GM12891 (cell line): ENCODE measurements around the gene TMEM61.

ENCODE experiments used
- PAX5 ChIP-seq: IDR thresholded peaks from 2 replicates; pipeline ENCODE4 v1.6.1; 2011; ENCODE audit warnings: low read length, moderate library complexity, mild to moderate bottlenecking; ENCODE audit not compliant: insufficient read depth, severe bottlenecking
- POLR2A ChIP-seq: IDR thresholded peaks from 2 replicates; pipeline ENCODE4 v1.6.1; 2011; ENCODE audit warnings: low read depth, low read length, control low read depth
- POU2F2 ChIP-seq: IDR thresholded peaks from 2 replicates; pipeline ENCODE4 v1.6.1; 2011; ENCODE audit warnings: low read depth, mild to moderate bottlenecking, control low read depth, low read length, moderate library complexity
- TAF1 ChIP-seq: IDR thresholded peaks from 2 replicates; pipeline ENCODE4 v1.6.1; 2011; ENCODE audit warnings: low read depth, low read length, control low read depth

DNA sequence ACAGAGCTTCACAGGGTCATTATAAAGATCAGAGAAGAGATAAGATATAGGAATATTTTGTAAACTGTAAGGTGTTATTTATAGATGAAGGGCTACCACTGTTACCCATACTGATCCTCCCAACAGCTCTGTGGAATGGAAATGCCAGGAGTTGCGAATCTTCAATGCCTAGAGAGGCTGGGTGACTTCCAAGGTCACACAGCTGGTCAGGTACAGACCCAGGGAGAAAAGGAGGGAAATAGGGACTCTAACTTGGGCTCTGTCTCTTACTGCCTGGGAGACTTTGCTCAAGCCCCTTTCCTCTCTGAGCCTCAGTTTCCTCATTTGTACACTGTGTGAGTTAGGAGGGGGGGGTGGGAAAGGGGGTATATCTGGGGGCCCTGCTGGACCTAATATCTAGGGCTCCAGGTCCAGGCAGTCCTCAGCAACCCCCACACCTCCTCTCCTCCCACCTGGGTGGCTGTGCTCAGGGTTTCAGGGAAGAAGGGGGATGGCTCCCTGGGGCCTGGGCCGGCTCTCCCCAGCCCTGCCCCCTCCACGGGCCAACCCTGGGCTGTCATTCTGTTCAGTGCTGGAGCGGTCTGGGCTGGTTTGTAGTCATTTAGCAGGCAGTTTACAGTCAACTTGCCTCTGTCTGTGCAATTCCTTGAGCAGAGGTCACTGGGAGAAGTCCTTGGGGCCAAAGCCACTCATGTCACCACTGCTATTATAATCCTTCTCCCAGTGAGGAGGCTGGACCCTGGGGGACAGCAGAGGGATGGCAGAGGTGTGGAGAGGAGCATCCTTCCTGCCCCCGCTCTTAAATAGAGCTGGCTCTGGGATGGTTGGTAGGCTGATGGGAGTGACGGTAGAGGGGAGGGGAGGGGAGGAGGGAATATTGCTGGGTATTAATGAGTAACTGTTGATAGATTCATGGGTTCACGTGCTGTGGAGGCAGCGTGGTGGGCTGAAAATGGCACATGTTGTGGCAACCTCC, 20.0 kb downstream of the TMEM61 start:
- TF ChIP-seq TAF1 (no peak), POLR2A (no peak), PAX5 (no peak), POU2F2 (no peak)
